AG09309 (cell line): ENCODE results near the gene LAMB3.
"Not testable (repeated sequence)": the region's sequence is repeated elsewhere in the genome, so short reads cannot be mapped to it uniquely, and the experiment has no call there.

Source experiments
- DNase-seq: peaks from one replicate; pipeline ENCODE4 v3.0.0-alpha.2; 2010; ENCODE audit warnings: low read depth
- H3K4me3 ChIP-seq: 2 replicates; pipeline ENCODE4 v1.5.1; 2011; ENCODE audit warnings: mild to moderate bottlenecking, low read depth, low read length, moderate library complexity; ENCODE audit not compliant: control insufficient read depth
- CTCF ChIP-seq: IDR thresholded peaks from 2 replicates; pipeline ENCODE4 v1.5.1; 2011; ENCODE audit warnings: mild to moderate bottlenecking, low read depth, low read length, inconsistent platforms; ENCODE audit not compliant: insufficient read depth, control insufficient read depth; ENCODE audit errors: missing control alignments

LAMB3 gene

GRCh38 chr1:209652121-209652735 is at the start of gene LAMB3:
Gene LAMB3 (minus strand): TSS chr1:209652425. CDS start chr1:209650944, 1,481 bp downstream.
- no peak for DNase-seq
- no peak within 1 kb of the TSS for H3K4me3 ChIP-seq
- TF ChIP-seq CTCF, result no peak

GRCh38 chr1:209700686-209701085 is 48.5 kb upstream of the LAMB3 start:
- DNase-seq, H3K4me3 ChIP-seq: not testable (repeated sequence)

DNA sequence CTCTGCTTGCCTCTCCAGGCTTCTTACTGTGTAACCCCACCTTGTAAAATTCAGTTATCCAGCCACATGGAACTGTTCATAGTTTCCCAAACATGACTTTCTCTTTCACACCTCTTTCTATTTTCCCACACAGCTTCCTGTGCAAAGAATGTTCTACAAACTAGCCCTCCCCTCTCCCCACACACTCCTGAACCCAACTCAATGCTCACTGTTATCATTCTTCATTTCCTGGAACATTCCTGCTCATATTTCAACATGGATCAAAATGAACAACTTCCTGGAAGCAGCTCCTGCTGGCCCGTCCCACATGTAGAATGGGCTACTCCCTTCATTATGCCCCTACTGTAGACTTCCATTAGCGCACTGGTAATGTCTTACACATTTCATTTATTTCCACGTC is 44.9 kb upstream of the LAMB3 start:
- no peak overlapping the region for H3K4me3 ChIP-seq
- DNase-seq, result no peak
- TF ChIP-seq CTCF, result no peak

DNA sequence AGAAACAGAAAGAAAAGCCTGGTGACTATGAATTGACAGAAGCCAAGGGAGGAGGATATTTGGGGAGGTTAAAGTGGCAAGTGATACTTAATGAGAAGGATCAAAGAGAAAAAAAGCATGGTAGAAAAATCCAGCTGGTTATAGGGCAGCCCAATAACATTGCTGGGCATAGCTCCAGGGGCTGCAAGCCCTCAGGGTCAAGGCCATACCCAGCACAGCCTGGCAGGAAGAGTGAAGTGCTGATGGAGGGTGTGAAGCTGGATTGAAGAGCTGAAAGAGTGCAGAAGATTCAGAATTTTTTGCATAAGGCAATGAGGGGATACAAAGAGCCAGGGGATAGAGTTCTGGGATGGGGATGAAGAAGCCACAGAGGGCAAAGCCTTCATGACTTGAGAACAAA is 44.4 kb upstream of the LAMB3 start:
- TF ChIP-seq CTCF, result no peak
- H3K4me3 ChIP-seq, result no peak overlapping the region
- DNase-seq, result no peak

GRCh38 chr1:209692745-209693504 is 40.7 kb upstream of the LAMB3 start:
- DNase-seq, result peak; percentile 66
- H3K4me3 ChIP-seq, result no peak overlapping the region
- peak; percentile 83 for TF ChIP-seq CTCF

DNA sequence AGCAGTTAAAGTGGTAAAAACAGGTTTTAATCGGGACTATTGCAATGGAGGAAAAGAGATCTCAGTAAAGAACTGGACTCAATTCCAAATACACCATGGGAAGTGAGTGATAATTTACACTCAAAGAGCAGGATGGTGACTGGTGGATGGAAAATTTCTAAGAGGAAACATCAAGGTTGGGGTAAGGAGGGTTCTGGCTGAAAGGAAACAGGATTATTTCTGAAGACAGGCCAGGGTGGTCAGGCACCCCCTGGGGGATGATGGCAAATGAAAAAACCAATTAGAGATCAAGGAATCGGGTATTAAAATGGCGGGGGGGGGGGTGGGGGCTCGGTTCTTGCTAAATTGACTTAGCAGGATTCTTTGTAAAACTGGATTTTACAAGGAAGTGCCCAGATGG is 40.1 kb upstream of the LAMB3 start:
- no peak for TF ChIP-seq CTCF
- DNase-seq, result no peak
- H3K4me3 ChIP-seq, result no peak overlapping the region

DNA sequence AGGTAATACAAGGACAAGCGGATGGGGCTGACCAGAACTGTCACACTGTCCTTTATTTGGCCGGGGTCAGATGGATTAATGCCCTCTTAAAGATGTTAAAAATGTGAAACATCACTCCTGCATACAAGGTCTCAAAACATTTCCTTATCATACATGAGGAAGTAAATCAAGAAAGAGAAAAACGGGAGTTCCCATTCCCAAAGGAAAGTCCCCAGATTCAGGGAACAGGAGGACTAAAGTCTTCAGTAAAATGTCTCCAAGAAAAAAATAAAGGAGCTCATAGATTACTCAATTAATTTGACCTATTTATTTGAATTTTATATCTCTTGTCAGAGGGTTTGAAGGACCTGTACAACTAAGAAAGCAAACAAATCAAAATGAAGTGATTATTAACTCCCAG is 39.0 kb upstream of the LAMB3 start:
- no peak for DNase-seq
- no peak overlapping the region for H3K4me3 ChIP-seq
- no peak for TF ChIP-seq CTCF
